NCI-H1417 treated with DMSO at 0.1 percent for 48 hours (cell line): Measurements from ENCODE around the gene EXOG.
"Not testable (repeated sequence)": the region's sequence is repeated elsewhere in the genome, so short reads cannot be mapped to it uniquely, and the experiment has no call there.

Source experiments
- DNase-seq: peaks from one replicate; lab custom pipeline; 2025; lab: John Stamatoyannopoulos, UW

The EXOG gene

GRCh38 chr3:38564631-38565338, 68.6 kb downstream of the EXOG start:
- DNase-seq, result no peak

GRCh38 chr3:38565339-38566214, 69.4 kb downstream of the EXOG start:
- no peak for DNase-seq

GRCh38 chr3:38566215-38566528, 70.0 kb downstream of the EXOG start:
- DNase-seq, result no peak

- DNase-seq, result not testable (repeated sequence)
These were observed 70.7 kb downstream of the EXOG start for GRCh38 chr3:38566794-38567193.

GRCh38 chr3:38567498-38567897, 71.4 kb downstream of the EXOG start:
- DNase-seq, result no peak

- DNase-seq, result no peak
These were observed 77.0 kb downstream of the EXOG start for GRCh38 chr3:38573111-38573510.

GRCh38 chr3:38573556-38573955, 77.4 kb downstream of the EXOG start:
- no peak for DNase-seq

- no peak for DNase-seq
These were observed 78.5 kb downstream of the EXOG start for GRCh38 chr3:38574411-38575278.

- no peak for DNase-seq
These were observed 79.2 kb downstream of the EXOG start for GRCh38 chr3:38575279-38575843.
